ENCODE results near the gene PUM2. TPM values are rescaled to one million over a fixed set of nuclear protein-coding genes. Genes with fewer than 3 reads are reported as not detected.

PUM2 gene
- total RNA-seq, 1 experiment from 2014 or later = 105 TPM

DNA sequence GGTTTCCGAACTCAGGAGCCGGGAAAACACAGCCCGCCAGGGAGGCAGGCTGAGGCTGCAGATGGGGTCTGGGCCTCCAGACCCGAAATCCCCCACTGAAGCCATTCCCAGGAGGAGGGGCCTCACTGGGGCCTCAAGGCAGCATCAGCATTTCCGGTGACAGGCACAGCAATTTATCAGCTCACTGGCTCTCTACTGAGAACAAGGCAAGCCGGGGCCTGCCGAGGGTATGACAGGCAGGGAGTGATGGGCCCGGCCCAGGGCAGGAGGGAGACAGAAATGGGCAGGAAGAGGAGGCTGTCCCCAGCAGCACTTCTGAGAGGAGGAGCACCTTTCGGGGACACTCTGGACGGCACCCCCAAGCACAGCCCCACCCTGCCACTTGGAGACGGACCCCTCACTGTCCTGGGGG is 138.2 kb downstream of the PUM2 start:
- ChIA-PET RAD21 (ENCODE audit: low non-redundant PET in 1 of 2, low total read pairs in 2 of 2, uncharacterized antibody in 2 of 2, unreplicated experiment in 2 of 2) (no interaction called here), POLR2A (no interaction called here), CTCF (no interaction called here)
- Histone ChIP-seq H4K20me1 (ENCODE audit: insufficient read depth) (no peaks in the 10 kb centered on the region), H3K4me2 (ENCODE audit: low read length) (no peak overlapping the region), H3K4me1 (ENCODE audit: control insufficient read depth in 1 of 2, insufficient read depth in 2 of 2, low read length in 2 of 2) (peaks cover 0 to 10% of the 10 kb centered on the region in 2 experiments; a peak in 1 of 4 replicates), H3K9me2 (ENCODE audit: insufficient read depth) (no peaks in the 10 kb centered on the region), H3K4me3 (replicated peaks in 1 of 2; ENCODE audit: low read depth in 1 of 2, low read length in 2 of 2) (no peak overlapping the region), H3K9me3 (ENCODE audit: control insufficient read depth in 1 of 2, insufficient read depth in 1 of 2, low read depth in 1 of 2, low read length in 2 of 2) (no peaks in the 10 kb centered on the region), H2AFZ (ENCODE audit: low read depth, low read length, poor library complexity, severe bottlenecking) (no peak overlapping the region), H3K36me3 (ENCODE audit: control insufficient read depth in 1 of 2, insufficient read depth in 2 of 2, low read length in 2 of 2) (no peaks in the 10 kb centered on the region), H3K27ac (ENCODE audit: low read depth, low read length) (no peak overlapping the region), H3K27me3 (ENCODE audit: insufficient read depth, low read length) (no peaks in the 10 kb centered on the region), H3K79me2 (ENCODE audit: insufficient read depth, low read length) (no peaks in the 10 kb centered on the region), H3K9ac (ENCODE audit: low read length) (no peak overlapping the region)
- TF ChIP-seq CBX3 (IDR thresholded peaks at IDR 0.05; ENCODE audit: low read depth) (no peak), SP1 (IDR thresholded peaks at IDR 0.05; ENCODE audit: low read depth) (no peak), YY1 (IDR thresholded peaks at IDR 0.05; ENCODE audit: extremely low read depth, insufficient replicate concordance, low read depth, low read length) (no peak), SRF (IDR thresholded peaks at IDR 0.05; ENCODE audit: low read depth) (no peak), CEBPB (IDR thresholded peaks at IDR 0.05; ENCODE audit: low read depth) (no peak), EZH2phosphoT487 (IDR thresholded peaks at IDR 0.05; ENCODE audit: borderline replicate concordance) (no peak), EZH2 (IDR thresholded peaks at IDR 0.05) (no peak), ELF1 (IDR thresholded peaks at IDR 0.05; ENCODE audit: borderline replicate concordance, low read depth) (no peak), POLR2AphosphoS5 (IDR thresholded peaks at IDR 0.05; ENCODE audit: low read depth, low read length) (no peak)
- TF ChIP-seq, protein P1, sequence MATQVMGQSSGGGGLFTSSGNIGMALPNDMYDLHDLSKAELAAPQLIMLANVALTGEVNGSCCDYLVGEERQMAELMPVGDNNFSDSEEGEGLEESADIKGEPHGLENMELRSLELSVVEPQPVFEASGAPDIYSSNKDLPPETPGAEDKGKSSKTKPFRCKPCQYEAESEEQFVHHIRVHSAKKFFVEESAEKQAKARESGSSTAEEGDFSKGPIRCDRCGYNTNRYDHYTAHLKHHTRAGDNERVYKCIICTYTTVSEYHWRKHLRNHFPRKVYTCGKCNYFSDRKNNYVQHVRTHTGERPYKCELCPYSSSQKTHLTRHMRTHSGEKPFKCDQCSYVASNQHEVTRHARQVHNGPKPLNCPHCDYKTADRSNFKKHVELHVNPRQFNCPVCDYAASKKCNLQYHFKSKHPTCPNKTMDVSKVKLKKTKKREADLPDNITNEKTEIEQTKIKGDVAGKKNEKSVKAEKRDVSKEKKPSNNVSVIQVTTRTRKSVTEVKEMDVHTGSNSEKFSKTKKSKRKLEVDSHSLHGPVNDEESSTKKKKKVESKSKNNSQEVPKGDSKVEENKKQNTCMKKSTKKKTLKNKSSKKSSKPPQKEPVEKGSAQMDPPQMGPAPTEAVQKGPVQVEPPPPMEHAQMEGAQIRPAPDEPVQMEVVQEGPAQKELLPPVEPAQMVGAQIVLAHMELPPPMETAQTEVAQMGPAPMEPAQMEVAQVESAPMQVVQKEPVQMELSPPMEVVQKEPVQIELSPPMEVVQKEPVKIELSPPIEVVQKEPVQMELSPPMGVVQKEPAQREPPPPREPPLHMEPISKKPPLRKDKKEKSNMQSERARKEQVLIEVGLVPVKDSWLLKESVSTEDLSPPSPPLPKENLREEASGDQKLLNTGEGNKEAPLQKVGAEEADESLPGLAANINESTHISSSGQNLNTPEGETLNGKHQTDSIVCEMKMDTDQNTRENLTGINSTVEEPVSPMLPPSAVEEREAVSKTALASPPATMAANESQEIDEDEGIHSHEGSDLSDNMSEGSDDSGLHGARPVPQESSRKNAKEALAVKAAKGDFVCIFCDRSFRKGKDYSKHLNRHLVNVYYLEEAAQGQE (IDR thresholded peaks at IDR 0.05; ENCODE audit: low read depth) = no peak
- BruUV-seq (replicated peaks) = no TSS peak
- ATAC-seq = no peak
- intact Hi-C loops (cut with micrococcal nuclease) = no loop called here
- no peak for DNase-seq (ENCODE audit: low read depth, low spot score)

All from HCT116 (cell line).